Type B pancreatic cell (in vitro differentiated cells): Measurements from ENCODE around the gene NME3. TPM values are rescaled to one million over a fixed set of nuclear protein-coding genes. Genes with fewer than 3 reads are reported as not detected.
"Not testable (repeated sequence)": the region's sequence is repeated elsewhere in the genome, so short reads cannot be mapped to it uniquely, and the experiment has no call there.

Source experiments
- DNase-seq: peaks from one replicate; pipeline ENCODE4 v3.0.0; 2021; ENCODE audit warnings: mixed read lengths; ENCODE audit not compliant: unreplicated experiment; ENCODE audit errors: extremely low spot score
- H3K27ac Mint-ChIP-seq: 2 replicates; pipeline ENCODE4 v1.8.0; 2021; ENCODE audit warnings: mild to moderate bottlenecking, mixed read lengths
- H3K27me3 Mint-ChIP-seq: 2 replicates; pipeline ENCODE4 v1.8.0; 2021; ENCODE audit warnings: mixed read lengths
- H3K36me3 Mint-ChIP-seq: 2 replicates; pipeline ENCODE4 v1.8.0; 2021; ENCODE audit warnings: mixed read lengths
- H3K4me1 Mint-ChIP-seq: one replicate; pipeline ENCODE4 v1.8.0; 2021; ENCODE audit warnings: mixed read lengths; ENCODE audit not compliant: unreplicated experiment
- H3K4me3 Mint-ChIP-seq: 2 replicates; pipeline ENCODE4 v1.8.0; 2021; ENCODE audit warnings: mild to moderate bottlenecking, mixed read lengths
- H3K9me3 Mint-ChIP-seq: 2 replicates; pipeline ENCODE4 v1.8.0; 2021; ENCODE audit warnings: mixed read lengths
- CTCF ChIP-seq: fragments of 200-600 bp; sonication (generic); conservative IDR thresholded peaks from 2 replicates; pipeline ENCODE4 v1.5.0; 2021; ENCODE audit warnings: antibody characterized with exemption, mild to moderate bottlenecking
- total RNA-seq: library from RNA; stranded (reverse); gene quantifications from 2 replicates; pipeline ENCODE4 v1.2.1, GENCODE V29; 2021; ENCODE audit warnings: low replicate concordance

NME3 gene
- total RNA-seq, 1 donor from 2014 or later = 55.9 TPM

DNA sequence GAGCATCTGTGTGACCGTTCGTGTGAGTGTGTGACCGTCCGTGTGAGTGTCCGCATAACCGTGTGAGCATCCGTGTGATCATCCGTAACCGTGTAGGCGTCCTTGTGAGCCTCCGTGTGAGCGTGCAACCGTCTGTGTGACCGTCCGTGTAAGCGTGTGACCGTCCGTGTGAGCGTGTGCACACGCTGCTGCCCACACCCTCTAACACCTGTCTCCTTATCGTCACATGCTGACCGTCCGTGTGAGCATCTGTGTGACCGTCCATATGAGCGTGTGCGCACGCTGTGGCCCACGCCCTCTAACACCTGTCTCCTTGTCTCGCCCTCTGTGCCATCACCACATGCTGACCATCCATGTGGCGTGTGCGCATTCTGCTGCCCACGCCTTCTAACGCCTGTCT lies 31.1 kb downstream of the NME3 start:
- Mint-ChIP-seq H3K27me3 (no peaks in the 10 kb centered on the region), H3K9me3 (no peaks in the 10 kb centered on the region), H3K27ac (no peak overlapping the region), H3K4me3 (no peak overlapping the region), H3K4me1 (no peaks in the 10 kb centered on the region), H3K36me3 (no peaks in the 10 kb centered on the region)
- DNase-seq = no peak
- no peak for TF ChIP-seq CTCF

- no peak for DNase-seq
- no peak overlapping the region for H3K4me3 Mint-ChIP-seq
Observed at GRCh38 chr16:1734816-1735215, 36.5 kb downstream of the NME3 start.

DNA sequence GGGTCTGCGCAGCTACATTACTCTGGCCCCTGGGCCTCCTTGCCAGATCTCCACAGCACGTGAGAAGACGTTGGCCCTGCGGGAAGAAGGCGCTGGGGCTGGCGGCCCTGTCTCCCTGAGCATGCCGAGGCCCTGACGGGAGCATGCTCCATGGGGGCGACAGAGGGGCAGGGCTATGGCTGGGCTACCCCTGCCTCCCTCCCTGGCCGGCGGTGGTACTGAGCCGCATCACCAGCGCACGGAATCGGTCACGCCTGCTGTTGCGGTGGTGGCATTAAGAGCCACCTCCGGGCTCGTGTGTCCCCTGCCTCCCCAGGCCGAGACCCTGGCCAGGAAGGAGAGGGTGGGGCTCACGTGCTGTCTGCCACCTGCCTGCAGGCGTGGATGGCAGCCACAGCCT lies 37.2 kb downstream of the NME3 start:
- DNase-seq = no peak
- Mint-ChIP-seq H3K4me1 (no peaks in the 10 kb centered on the region), H3K27ac (no peak overlapping the region), H3K36me3 (no peaks in the 10 kb centered on the region), H3K9me3 (no peaks in the 10 kb centered on the region), H3K4me3 (no peak overlapping the region), H3K27me3 (no peaks in the 10 kb centered on the region)
- TF ChIP-seq CTCF = no peak

More at GRCh38 chr16:1734816-1735215, 36.5 kb downstream of the NME3 start:
- Mint-ChIP-seq H3K27ac (no peak overlapping the region), H3K27me3 (no peaks in the 10 kb centered on the region), H3K9me3 (no peaks in the 10 kb centered on the region), H3K4me1 (no peaks in the 10 kb centered on the region), H3K36me3 (no peaks in the 10 kb centered on the region)
- TF ChIP-seq CTCF = no peak

GRCh38 chr16:1732551-1732987 lies 38.8 kb downstream of the NME3 start:
- not testable (repeated sequence) for H3K27ac Mint-ChIP-seq, DNase-seq, H3K4me3 Mint-ChIP-seq, H3K4me1 Mint-ChIP-seq, H3K36me3 Mint-ChIP-seq, H3K27me3 Mint-ChIP-seq, H3K9me3 Mint-ChIP-seq

DNA sequence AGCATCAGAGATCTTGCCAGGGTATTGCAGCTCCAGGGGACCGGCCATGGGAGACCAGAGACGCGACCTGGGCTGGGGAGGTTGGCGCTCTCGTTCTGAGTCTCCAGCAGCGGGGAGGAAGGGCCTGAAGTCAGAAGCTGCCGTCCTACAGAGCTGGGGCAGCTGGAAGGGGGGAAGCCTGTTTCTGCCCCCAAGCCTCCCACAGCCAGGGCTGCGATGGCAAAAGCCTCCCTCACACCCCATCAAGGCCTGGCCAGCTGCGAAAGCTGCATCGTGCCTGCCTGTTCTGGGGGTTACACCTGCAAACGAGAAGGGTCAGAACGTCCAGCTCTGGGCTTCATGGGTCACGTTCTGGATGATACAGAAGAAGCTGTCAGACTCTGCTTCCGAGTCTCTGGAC lies 39.3 kb downstream of the NME3 start:
- Mint-ChIP-seq H3K4me1 (no peaks in the 10 kb centered on the region), H3K36me3 (peaks cover 4% of the 10 kb centered on the region), H3K27me3 (no peaks in the 10 kb centered on the region), H3K9me3 (no peaks in the 10 kb centered on the region), H3K4me3 (no peak overlapping the region), H3K27ac (no peak overlapping the region)
- DNase-seq = no peak
- no peak for TF ChIP-seq CTCF

- Mint-ChIP-seq H3K27ac (no peak overlapping the region), H3K9me3 (no peaks in the 10 kb centered on the region), H3K36me3 (peaks cover 8% of the 10 kb centered on the region), H3K27me3 (no peaks in the 10 kb centered on the region), H3K4me1 (no peaks in the 10 kb centered on the region), H3K4me3 (no peak overlapping the region)
- TF ChIP-seq CTCF = no peak
- DNase-seq = no peak
Observed at GRCh38 chr16:1731603-1732002, 39.7 kb downstream of the NME3 start.
